ENCODE data around the gene CFAP74. TPM values are rescaled to one million over a fixed set of nuclear protein-coding genes. Genes with fewer than 3 reads are reported as not detected.
A peak's percentile ranks its signal among the peaks of the same experiment; 100 is the strongest.

The CFAP74 gene
- total and polyA plus RNA-seq, 11 donors = 0.03 to 0.33 (median 0.07) TPM; not detected in 8

- DNase-seq (peak in 1 of 5 donors; percentile 7), ATAC-seq (no peak)
- no peak for TF ChIP-seq CTCF (IDR thresholded peaks at IDR 0.05)
- no peak for TF ChIP-seq POLR2A (IDR thresholded peaks at IDR 0.05)
- Histone ChIP-seq H3K36me3 (no peaks in the 10 kb centered on the region), H3K27me3 (peaks cover 0 to 53% (median 24%) of the 10 kb centered on the region in 9 donors), H3K9me3 (no peaks in the 10 kb centered on the region), H3K4me1 (no peaks in the 10 kb centered on the region), H3K27ac (no peak overlapping the region), H3K4me3 (no peak overlapping the region)
- intact Hi-C loops (cut with DNase I) = no loop called here
- WGBS, 4 donors = 57 to 61% (median 59%) methylated on average over 31 to 38 of the region's 38 CpGs
Measured at GRCh38 chr1:1966071-1966740, 37.4 kb downstream of the CFAP74 start.

GRCh38 chr1:1965546-1965945 lies 38.0 kb downstream of the CFAP74 start:
- intact Hi-C loops (cut with DNase I) = no loop called here
- WGBS, 4 donors = 71 to 84% (median 78%) methylated on average over 9 to 10 of the region's 10 CpGs
- Histone ChIP-seq H3K36me3 (no peaks in the 10 kb centered on the region), H3K4me1 (peaks cover 0 to under 1% (median 0%) of the 10 kb centered on the region in 12 donors), H3K9me3 (no peaks in the 10 kb centered on the region), H3K4me3 (no peak overlapping the region), H3K27me3 (peaks cover 0 to 60% (median 25%) of the 10 kb centered on the region in 9 donors), H3K27ac (no peak overlapping the region)
- TF ChIP-seq CTCF (IDR thresholded peaks at IDR 0.05) (no peak), POLR2A (IDR thresholded peaks at IDR 0.05) (no peak)
- DNase-seq (peak in 1 of 5 donors; percentile 18), ATAC-seq (no peak)

GRCh38 chr1:1964811-1965210 lies 38.8 kb downstream of the CFAP74 start:
- H3K36me3 ChIP-seq = no peaks in the 10 kb centered on the region
- peaks cover 0 to 8% (median 5%) of the 10 kb centered on the region in 12 donors for H3K4me1 ChIP-seq
- H3K27ac ChIP-seq = no peak overlapping the region
- peaks cover 0 to 65% (median 25%) of the 10 kb centered on the region in 9 donors for H3K27me3 ChIP-seq
- no peaks in the 10 kb centered on the region for H3K9me3 ChIP-seq
- ATAC-seq (no peak), DNase-seq (no peak)
- WGBS, 4 donors = 67 to 79% (median 76%) methylated on average over 15 to 25 of the region's 25 CpGs
- TF ChIP-seq CTCF (IDR thresholded peaks at IDR 0.05) (no peak), POLR2A (IDR thresholded peaks at IDR 0.05) (no peak)
- H3K4me3 ChIP-seq = no peak overlapping the region
- intact Hi-C loops (cut with DNase I) = loop anchor here in 1 of 10 donors (5.0 kb wide), 1 partner anchor 77 kb away; no protein-coding TSS in a partner anchor

GRCh38 chr1:1963570-1963969 lies 40.0 kb downstream of the CFAP74 start:
- Histone ChIP-seq H3K4me3 (no peak overlapping the region), H3K27ac (no peak overlapping the region), H3K4me1 (peaks cover 0 to 12% (median 7%) of the 10 kb centered on the region in 12 donors), H3K27me3 (peaks cover 0 to 65% (median 29%) of the 10 kb centered on the region in 9 donors), H3K36me3 (no peaks in the 10 kb centered on the region), H3K9me3 (no peaks in the 10 kb centered on the region)
- ATAC-seq = no peak
- TF ChIP-seq POLR2A (IDR thresholded peaks at IDR 0.05) (no peak), CTCF (IDR thresholded peaks at IDR 0.05) (no peak)
- DNase-seq = no peak
- intact Hi-C loops (cut with DNase I) = loop anchor here in 1 of 10 donors (5.0 kb wide), 1 partner anchor 79 kb away; no protein-coding TSS in a partner anchor
- 80 to 88% (median 85%) methylated on average over 17 of the region's 17 CpGs for WGBS, 4 donors

Data from heart left ventricle (tissue), 16 donors.